ENCODE data around the gene ZNF76. TPM values are rescaled to one million over a fixed set of nuclear protein-coding genes. Genes with fewer than 3 reads are reported as not detected.

ZNF76 gene
- total RNA-seq, 1 donor from 2014 or later, result 26.4 TPM

- peaks cover 17% of the 10 kb centered on the region for H3K36me3 Mint-ChIP-seq (ENCODE audit: low read depth, unreplicated experiment)
- H3K4me1 Mint-ChIP-seq (ENCODE audit: unreplicated experiment), result peaks cover 25% of the 10 kb centered on the region
- peaks cover 13% of the 10 kb centered on the region for H3K27me3 Mint-ChIP-seq (ENCODE audit: unreplicated experiment)
- no peak overlapping the region for H3K4me3 Mint-ChIP-seq (ENCODE audit: unreplicated experiment)
- no peaks in the 10 kb centered on the region for H3K9me3 Mint-ChIP-seq (ENCODE audit: unreplicated experiment)
- DNase-seq (ENCODE audit: low spot score), result no peak
- H3K27ac Mint-ChIP-seq (ENCODE audit: unreplicated experiment), result no peak overlapping the region
- TF ChIP-seq, protein P1, sequence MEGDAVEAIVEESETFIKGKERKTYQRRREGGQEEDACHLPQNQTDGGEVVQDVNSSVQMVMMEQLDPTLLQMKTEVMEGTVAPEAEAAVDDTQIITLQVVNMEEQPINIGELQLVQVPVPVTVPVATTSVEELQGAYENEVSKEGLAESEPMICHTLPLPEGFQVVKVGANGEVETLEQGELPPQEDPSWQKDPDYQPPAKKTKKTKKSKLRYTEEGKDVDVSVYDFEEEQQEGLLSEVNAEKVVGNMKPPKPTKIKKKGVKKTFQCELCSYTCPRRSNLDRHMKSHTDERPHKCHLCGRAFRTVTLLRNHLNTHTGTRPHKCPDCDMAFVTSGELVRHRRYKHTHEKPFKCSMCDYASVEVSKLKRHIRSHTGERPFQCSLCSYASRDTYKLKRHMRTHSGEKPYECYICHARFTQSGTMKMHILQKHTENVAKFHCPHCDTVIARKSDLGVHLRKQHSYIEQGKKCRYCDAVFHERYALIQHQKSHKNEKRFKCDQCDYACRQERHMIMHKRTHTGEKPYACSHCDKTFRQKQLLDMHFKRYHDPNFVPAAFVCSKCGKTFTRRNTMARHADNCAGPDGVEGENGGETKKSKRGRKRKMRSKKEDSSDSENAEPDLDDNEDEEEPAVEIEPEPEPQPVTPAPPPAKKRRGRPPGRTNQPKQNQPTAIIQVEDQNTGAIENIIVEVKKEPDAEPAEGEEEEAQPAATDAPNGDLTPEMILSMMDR (IDR thresholded peaks at IDR 0.05; ENCODE audit: unreplicated experiment), result no peak
Observed at GRCh38 chr6:35295521-35296315, 36.2 kb downstream of the ZNF76 start.

GRCh38 chr6:35296931-35297600 lies 37.5 kb downstream of the ZNF76 start:
- no peaks in the 10 kb centered on the region for H3K9me3 Mint-ChIP-seq (ENCODE audit: unreplicated experiment)
- H3K4me1 Mint-ChIP-seq (ENCODE audit: unreplicated experiment), result peaks cover 25% of the 10 kb centered on the region
- no peak overlapping the region for H3K27ac Mint-ChIP-seq (ENCODE audit: unreplicated experiment)
- DNase-seq (ENCODE audit: low spot score), result no peak
- H3K36me3 Mint-ChIP-seq (ENCODE audit: low read depth, unreplicated experiment), result peaks cover 10% of the 10 kb centered on the region
- H3K27me3 Mint-ChIP-seq (ENCODE audit: unreplicated experiment), result peaks cover 6% of the 10 kb centered on the region
- TF ChIP-seq, protein P1 (IDR thresholded peaks at IDR 0.05; ENCODE audit: unreplicated experiment), result no peak
- no peak overlapping the region for H3K4me3 Mint-ChIP-seq (ENCODE audit: unreplicated experiment)

DNA sequence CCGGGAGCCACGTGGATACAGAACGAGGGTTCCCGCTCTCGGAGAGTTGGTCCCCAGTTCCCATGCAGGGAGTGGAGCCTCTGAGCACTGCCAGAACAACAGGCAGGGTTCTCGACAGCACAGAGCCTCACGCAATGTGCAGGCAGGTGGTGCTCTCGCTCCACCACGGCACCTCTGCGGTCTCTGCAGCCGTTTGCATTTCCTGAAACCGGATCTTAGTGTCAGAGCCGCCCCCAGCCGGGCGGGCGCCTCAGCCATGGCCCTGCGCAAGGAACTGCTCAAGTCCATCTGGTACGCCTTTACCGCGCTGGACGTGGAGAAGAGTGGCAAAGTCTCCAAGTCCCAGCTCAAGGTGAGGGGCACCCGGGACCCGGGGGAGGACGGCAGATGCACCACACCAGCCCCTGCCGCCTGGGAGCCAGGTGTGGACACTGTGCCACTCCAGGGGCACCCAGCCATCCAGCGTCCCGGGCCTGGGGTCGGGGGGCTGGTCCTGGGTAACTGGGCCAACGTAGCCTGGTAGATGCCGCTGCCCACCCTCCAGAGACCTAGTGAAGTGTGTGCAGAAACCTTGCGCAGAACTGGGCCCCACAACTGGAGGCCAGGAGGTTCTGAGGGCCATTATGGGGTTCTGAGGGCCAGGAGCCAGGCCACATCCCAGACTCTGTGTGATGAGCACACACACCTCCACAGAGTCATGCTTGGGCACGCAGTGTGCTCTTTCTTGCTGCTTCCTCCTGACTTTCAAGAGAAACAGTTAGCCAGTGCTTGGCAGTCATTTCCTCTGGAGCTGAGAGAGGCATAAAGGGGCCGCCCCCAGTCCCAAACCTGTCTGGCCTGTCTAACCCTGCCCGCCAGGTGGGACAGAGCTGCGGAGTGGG lies 38.3 kb downstream of the ZNF76 start, which contains the start of gene DEF6:
TSS of gene DEF6 (plus strand) at position 218 of the 881 bp plus-strand sequence. CDS start at position 257, 39 bp downstream.
- Mint-ChIP-seq H3K27ac (ENCODE audit: unreplicated experiment) (no peak within 1 kb of the TSS), H3K4me3 (ENCODE audit: unreplicated experiment) (no peak within 1 kb of the TSS), H3K4me1 (ENCODE audit: unreplicated experiment) (peaks cover 32% of the 10 kb centered on the region), H3K9me3 (ENCODE audit: unreplicated experiment) (no peaks in the 10 kb centered on the region), H3K36me3 (ENCODE audit: low read depth, unreplicated experiment) (peaks cover 8% of the 10 kb centered on the region), H3K27me3 (ENCODE audit: unreplicated experiment) (peaks cover 7% of the 10 kb centered on the region)
- peak; percentile 84 for DNase-seq (ENCODE audit: low spot score)
- TF ChIP-seq, protein P1 (IDR thresholded peaks at IDR 0.05; ENCODE audit: unreplicated experiment), result peak; percentile 49

- H3K36me3 Mint-ChIP-seq (ENCODE audit: low read depth, unreplicated experiment), result peaks cover 8% of the 10 kb centered on the region
- no peak overlapping the region for H3K4me3 Mint-ChIP-seq (ENCODE audit: unreplicated experiment)
- peaks cover 38% of the 10 kb centered on the region for H3K4me1 Mint-ChIP-seq (ENCODE audit: unreplicated experiment)
- H3K27ac Mint-ChIP-seq (ENCODE audit: unreplicated experiment), result no peak overlapping the region
- DNase-seq (ENCODE audit: low spot score), result no peak
- H3K27me3 Mint-ChIP-seq (ENCODE audit: unreplicated experiment), result peaks cover 10% of the 10 kb centered on the region
- TF ChIP-seq, protein P1 (IDR thresholded peaks at IDR 0.05; ENCODE audit: unreplicated experiment), result no peak
- H3K9me3 Mint-ChIP-seq (ENCODE audit: unreplicated experiment), result no peaks in the 10 kb centered on the region
Observed at GRCh38 chr6:35298625-35299140, 39.1 kb downstream of the ZNF76 start.
